Upper lobe of left lung (tissue), 6 donors: Measurements from ENCODE around the gene PRSS48. TPM values are rescaled to one million over a fixed set of nuclear protein-coding genes. Genes with fewer than 3 reads are reported as not detected.
A peak's percentile ranks its signal among the peaks of the same experiment; 100 is the strongest.
"Not testable (repeated sequence)": the region's sequence is repeated elsewhere in the genome, so short reads cannot be mapped to it uniquely, and the experiment has no call there.

ENCODE experiments used
- ATAC-seq, 2 donors: fragments of 200-7000 bp; cut with Tn5 transposase; one replicate each; pipeline ENCODE4 v1.9.1; 2022; ENCODE audit warnings: mild to moderate bottlenecking in 2 of 2, moderate library complexity in 2 of 2; ENCODE audit not compliant: low FRiP score in 2 of 2
- DNase-seq, 2 donors: peaks; one replicate each; pipeline ENCODE4 v3.0.0-alpha.2; 2019 to 2020
- H3K27ac ChIP-seq, 4 donors: fragments of 200-600 bp; sonication (generic); one replicate each; pipeline ENCODE4 v1.5.1; 2016 to 2019
- H3K27me3 ChIP-seq, 4 donors: fragments of 200-600 bp; sonication (generic); one replicate each; pipeline ENCODE4 v1.5.1; 2017 to 2019
- H3K36me3 ChIP-seq, 4 donors: fragments of 200-600 bp; sonication (generic); one replicate each; pipeline ENCODE4 v1.5.1; 2016 to 2019
- H3K4me1 ChIP-seq, 4 donors: fragments of 200-600 bp; sonication (generic); one replicate each; pipeline ENCODE4 v1.5.1; 2018 to 2019
- H3K4me3 ChIP-seq, 4 donors: fragments of 200-600 bp; sonication (generic); one replicate each; pipeline ENCODE4 v1.5.1; 2017 to 2019; ENCODE audit warnings: mild to moderate bottlenecking in 2 of 4, moderate library complexity in 1 of 4
- H3K9me3 ChIP-seq, 4 donors: fragments of 200-600 bp; sonication (generic); one replicate each; pipeline ENCODE4 v1.5.1; 2018 to 2019
- CTCF ChIP-seq, 6 experiments: fragments of 450-650 bp in 4 of 6; fragments of 200-600 bp in 2 of 6; sonication (generic) in 2 of 6; IDR thresholded peaks; one replicate each; pipeline ENCODE4 v1.5.1; 2016 to 2019; ENCODE audit warnings: antibody characterized with exemption in 6 of 6
- EP300 ChIP-seq, 4 donors: sonication (generic); formaldehyde crosslinking; IDR thresholded peaks; one replicate each; pipeline ENCODE4 v1.5.1; 2017; ENCODE audit warnings: antibody characterized with exemption in 4 of 4, control low read depth in 2 of 4
- POLR2A ChIP-seq, 4 donors: fragments of 450-650 bp; IDR thresholded peaks; one replicate each; pipeline ENCODE4 v1.5.1; 2016 to 2017; ENCODE audit warnings: antibody characterized with exemption in 4 of 4, mild to moderate bottlenecking in 2 of 4
- POLR2AphosphoS5 ChIP-seq, 2 donors: sonication (generic); formaldehyde crosslinking; IDR thresholded peaks; one replicate each; pipeline ENCODE4 v1.5.1; 2017; ENCODE audit warnings: antibody characterized with exemption in 2 of 2
- WGBS, 2 donors: methylation state at CpG; one replicate each; pipeline ENCODE4 v1.1.5; 2017 to 2018; 5-methylcytosine and 5-hydroxymethylcytosine counted together
- total RNA-seq, 6 donors: library from RNA; depleted of rRNA in 4 of 6; stranded (reverse); fragments of >200 nt in 4 of 6; gene quantifications; one replicate each; pipeline versions ENCODE4 v1.1.0 to v1.2.1, GENCODE V29; 2016 to 2021
- donor health status: DM: no; HTN: no; CAD: no; lungs with moderate emphysema.
- donor health status: DM: no; HTN: yes; CAD: no; lungs with severe emphysema.

Gene PRSS48
- total RNA-seq, 6 donors from 2014 or later: not detected

GRCh38 chr4:151251603-151252304 is 25.2 kb upstream of the PRSS48 start:
- no peak for DNase-seq
- Histone ChIP-seq H3K9me3 (no peaks in the 10 kb centered on the region), H3K27me3 (no peaks in the 10 kb centered on the region), H3K27ac (no peak overlapping the region), H3K36me3 (no peaks in the 10 kb centered on the region), H3K4me1 (peaks cover 0 to 6% (median 2%) of the 10 kb centered on the region in 4 donors), H3K4me3 (no peak overlapping the region)
- ATAC-seq: no peak
- TF ChIP-seq POLR2AphosphoS5 (IDR thresholded peaks at IDR 0.05): no peak
- TF ChIP-seq CTCF (IDR thresholded peaks at IDR 0.05): no peak
- TF ChIP-seq EP300 (IDR thresholded peaks at IDR 0.05): no peak
- no peak for TF ChIP-seq POLR2A (IDR thresholded peaks at IDR 0.05)
- WGBS, 2 donors: 29 to 36% methylated on average over 2 of the region's 2 CpGs

- ATAC-seq, H3K4me1 ChIP-seq, H3K27me3 ChIP-seq, H3K4me3 ChIP-seq, H3K27ac ChIP-seq, H3K36me3 ChIP-seq, H3K9me3 ChIP-seq: not testable (repeated sequence)
- peak in 1 of 2 donors; percentile 63 for DNase-seq
- 95% methylated on average over 7 of the region's 28 CpGs; no CpG with 5 or more reads in 1 of the 2 donors for WGBS, 2 donors
Observed at GRCh38 chr4:151255226-151255625, 21.7 kb upstream of the PRSS48 start.

- not testable (repeated sequence) for H3K36me3 ChIP-seq, H3K27me3 ChIP-seq, H3K4me3 ChIP-seq, ATAC-seq, H3K27ac ChIP-seq, H3K9me3 ChIP-seq, H3K4me1 ChIP-seq
- peak in 1 of 2 donors; percentile 51 for DNase-seq
- 84 to 85% methylated on average over 10 to 16 of the region's 17 CpGs for WGBS, 2 donors
Observed at GRCh38 chr4:151255680-151256079, 21.3 kb upstream of the PRSS48 start.

- peaks cover 0 to 6% (median 2%) of the 10 kb centered on the region in 4 donors for H3K4me1 ChIP-seq
- ATAC-seq: no peak
- no peaks in the 10 kb centered on the region for H3K36me3 ChIP-seq
- H3K27me3 ChIP-seq: no peaks in the 10 kb centered on the region
- no peak for DNase-seq
- no peak overlapping the region for H3K27ac ChIP-seq
- H3K9me3 ChIP-seq: no peaks in the 10 kb centered on the region
- TF ChIP-seq POLR2AphosphoS5 (IDR thresholded peaks at IDR 0.05) (no peak), EP300 (IDR thresholded peaks at IDR 0.05) (no peak), CTCF (IDR thresholded peaks at IDR 0.05) (no peak), POLR2A (IDR thresholded peaks at IDR 0.05) (no peak)
- no peak overlapping the region for H3K4me3 ChIP-seq
- 67 to 79% methylated on average over 2 of the region's 2 CpGs for WGBS, 2 donors
Observed at GRCh38 chr4:151256134-151256533, 20.8 kb upstream of the PRSS48 start.

- Histone ChIP-seq H3K27ac (no peak overlapping the region), H3K4me3 (no peak overlapping the region), H3K36me3 (no peaks in the 10 kb centered on the region), H3K9me3 (no peaks in the 10 kb centered on the region), H3K4me1 (peaks cover 0 to 4% (median 0%) of the 10 kb centered on the region in 4 donors), H3K27me3 (no peaks in the 10 kb centered on the region)
- ATAC-seq: no peak
- no peak for DNase-seq
- 89 to 96% methylated on average over 4 of the region's 4 CpGs for WGBS, 2 donors
- no peak for TF ChIP-seq EP300 (IDR thresholded peaks at IDR 0.05)
Observed at GRCh38 chr4:151257704-151258103, 19.3 kb upstream of the PRSS48 start.

- TF ChIP-seq POLR2AphosphoS5 (IDR thresholded peaks at IDR 0.05): no peak
- TF ChIP-seq CTCF (IDR thresholded peaks at IDR 0.05): no peak
- TF ChIP-seq EP300 (IDR thresholded peaks at IDR 0.05): no peak
- TF ChIP-seq POLR2A (IDR thresholded peaks at IDR 0.05): no peak
- no peaks in the 10 kb centered on the region for H3K27me3 ChIP-seq
- H3K9me3 ChIP-seq: no peaks in the 10 kb centered on the region
- DNase-seq: no peak
- WGBS, 2 donors: 70 to 73% methylated on average over 1 of the region's 1 CpG
- no peak overlapping the region for H3K4me3 ChIP-seq
- no peak for ATAC-seq
- H3K27ac ChIP-seq: no peak overlapping the region
- no peaks in the 10 kb centered on the region for H3K36me3 ChIP-seq
- H3K4me1 ChIP-seq: peaks cover 0 to 9% (median 0%) of the 10 kb centered on the region in 4 donors
Observed at GRCh38 chr4:151259752-151260151, 17.2 kb upstream of the PRSS48 start.
